GM19099 (cell line): ENCODE measurements around the gene PAM.

Experiments used
- POLR2A ChIP-seq: IDR thresholded peaks from 3 replicates; pipeline ENCODE4 v1.6.1; 2011; ENCODE audit warnings: low read depth; ENCODE audit not compliant: insufficient read length; ENCODE audit errors: extremely low read depth

The PAM gene

GRCh38 chr5:102971676-102972293 lies 216.7 kb downstream of the PAM start:
- TF ChIP-seq POLR2A = no peak

- no peak for TF ChIP-seq POLR2A
These were observed 219.1 kb downstream of the PAM start for GRCh38 chr5:102974177-102974576.

GRCh38 chr5:102975045-102975444 lies 219.9 kb downstream of the PAM start:
- TF ChIP-seq POLR2A = no peak

GRCh38 chr5:102975457-102976182 lies 220.5 kb downstream of the PAM start:
- TF ChIP-seq POLR2A = no peak

GRCh38 chr5:102981957-102982635 lies 227.0 kb downstream of the PAM start:
- TF ChIP-seq POLR2A = no peak

GRCh38 chr5:102986074-102986473 lies 231.0 kb downstream of the PAM start:
- no peak for TF ChIP-seq POLR2A

GRCh38 chr5:102988459-102988858 lies 233.4 kb downstream of the PAM start:
- no peak for TF ChIP-seq POLR2A

- TF ChIP-seq POLR2A = no peak
These were observed 236.7 kb downstream of the PAM start for GRCh38 chr5:102991802-102992201.

- no peak for TF ChIP-seq POLR2A
These were observed 241.0 kb downstream of the PAM start for GRCh38 chr5:102996011-102996575.

GRCh38 chr5:102998224-102998623 lies 243.1 kb downstream of the PAM start:
- no peak for TF ChIP-seq POLR2A

GRCh38 chr5:102999191-102999590 lies 244.1 kb downstream of the PAM start:
- no peak for TF ChIP-seq POLR2A

GRCh38 chr5:103000089-103000488 lies 245.0 kb downstream of the PAM start:
- TF ChIP-seq POLR2A = no peak

GRCh38 chr5:103003872-103004271 lies 248.8 kb downstream of the PAM start:
- TF ChIP-seq POLR2A = no peak

- no peak for TF ChIP-seq POLR2A
These were observed 250.2 kb downstream of the PAM start for GRCh38 chr5:103005276-103005675.

GRCh38 chr5:103006921-103007320 lies 251.8 kb downstream of the PAM start:
- TF ChIP-seq POLR2A = no peak

- TF ChIP-seq POLR2A = no peak
These were observed 255.1 kb downstream of the PAM start for GRCh38 chr5:103010168-103010567.

GRCh38 chr5:103013933-103014552 lies 258.9 kb downstream of the PAM start:
- TF ChIP-seq POLR2A = no peak
